NCI-H82 treated with DMSO at 0.1 percent for 48 hours (cell line): ENCODE data around the gene KHDRBS1.
A peak's percentile ranks its signal among the peaks of the same experiment; 100 is the strongest.
"Not testable (repeated sequence)": the region's sequence is repeated elsewhere in the genome, so short reads cannot be mapped to it uniquely, and the experiment has no call there.

Source experiments
- DNase-seq: peaks from one replicate; lab custom pipeline; 2025; ENCODE audit not compliant: unreplicated experiment; lab: John Stamatoyannopoulos, UW

Gene KHDRBS1

GRCh38 chr1:32062867-32063230 is 49.2 kb downstream of the KHDRBS1 start:
- DNase-seq = no peak

GRCh38 chr1:32063261-32063681 is 49.6 kb downstream of the KHDRBS1 start:
- peak; percentile 61 for DNase-seq

- not testable (repeated sequence) for DNase-seq
Observed at GRCh38 chr1:32065613-32066488, 52.2 kb downstream of the KHDRBS1 start.

GRCh38 chr1:32066489-32066873 is 52.8 kb downstream of the KHDRBS1 start:
- DNase-seq = no peak

- no peak for DNase-seq
Observed at GRCh38 chr1:32068957-32069588, 55.4 kb downstream of the KHDRBS1 start.

- no peak for DNase-seq
Observed at GRCh38 chr1:32071758-32072621, 58.3 kb downstream of the KHDRBS1 start.

GRCh38 chr1:32072622-32073298 is 59.1 kb downstream of the KHDRBS1 start, which contains the start of gene TMEM39B:
Gene TMEM39B (plus strand): TSS chr1:32072939. CDS start chr1:32073048, 109 bp downstream.
- peak; percentile 93 for DNase-seq

- peak; percentile 89 for DNase-seq
Observed at GRCh38 chr1:32073299-32074229, 59.9 kb downstream of the KHDRBS1 start.

GRCh38 chr1:32074841-32075240 is 61.2 kb downstream of the KHDRBS1 start:
- DNase-seq = no peak

GRCh38 chr1:32077451-32077850 is 63.8 kb downstream of the KHDRBS1 start:
- no peak for DNase-seq

- no peak for DNase-seq
Observed at GRCh38 chr1:32082022-32082421, 68.4 kb downstream of the KHDRBS1 start.

GRCh38 chr1:32086381-32086780 is 72.7 kb downstream of the KHDRBS1 start:
- DNase-seq = not testable (repeated sequence)

- DNase-seq = no peak
Observed at GRCh38 chr1:32091176-32091575, 77.5 kb downstream of the KHDRBS1 start.

- no peak for DNase-seq
Observed at GRCh38 chr1:32091591-32091990, 77.9 kb downstream of the KHDRBS1 start.
